PC-9 (cell line): ENCODE data around the gene MAN1A1.

Source experiments
- EZH2 ChIP-seq: fragments of 200-600 bp; sonication (generic); IDR thresholded peaks from 2 replicates; pipeline ENCODE4 v1.8.0; 2017; ENCODE audit warnings: antibody characterized with exemption, low read depth
- TF ChIP-seq, protein P1 (sequence below): fragments of 200-600 bp; sonication (generic); conservative IDR thresholded peaks from 2 replicates; pipeline ENCODE4 v1.6.1; 2017; ENCODE audit warnings: mixed run types, antibody characterized with exemption, mild to moderate bottlenecking, moderate library complexity

GRCh38 chr6:119145111-119145510 lies 204.4 kb downstream of the MAN1A1 start:
- TF ChIP-seq, protein P1, sequence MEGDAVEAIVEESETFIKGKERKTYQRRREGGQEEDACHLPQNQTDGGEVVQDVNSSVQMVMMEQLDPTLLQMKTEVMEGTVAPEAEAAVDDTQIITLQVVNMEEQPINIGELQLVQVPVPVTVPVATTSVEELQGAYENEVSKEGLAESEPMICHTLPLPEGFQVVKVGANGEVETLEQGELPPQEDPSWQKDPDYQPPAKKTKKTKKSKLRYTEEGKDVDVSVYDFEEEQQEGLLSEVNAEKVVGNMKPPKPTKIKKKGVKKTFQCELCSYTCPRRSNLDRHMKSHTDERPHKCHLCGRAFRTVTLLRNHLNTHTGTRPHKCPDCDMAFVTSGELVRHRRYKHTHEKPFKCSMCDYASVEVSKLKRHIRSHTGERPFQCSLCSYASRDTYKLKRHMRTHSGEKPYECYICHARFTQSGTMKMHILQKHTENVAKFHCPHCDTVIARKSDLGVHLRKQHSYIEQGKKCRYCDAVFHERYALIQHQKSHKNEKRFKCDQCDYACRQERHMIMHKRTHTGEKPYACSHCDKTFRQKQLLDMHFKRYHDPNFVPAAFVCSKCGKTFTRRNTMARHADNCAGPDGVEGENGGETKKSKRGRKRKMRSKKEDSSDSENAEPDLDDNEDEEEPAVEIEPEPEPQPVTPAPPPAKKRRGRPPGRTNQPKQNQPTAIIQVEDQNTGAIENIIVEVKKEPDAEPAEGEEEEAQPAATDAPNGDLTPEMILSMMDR, result no peak
- TF ChIP-seq EZH2, result no peak
